GM12864 (cell line): ENCODE results near the gene NFKBIE.

Source experiments
- DNase-seq: peaks from one replicate; pipeline ENCODE4 v3.0.0-alpha.2; 2011; ENCODE audit warnings: low read depth
- H3K4me3 ChIP-seq: 2 replicates; pipeline ENCODE4 v1.5.1; 2011; ENCODE audit warnings: mild to moderate bottlenecking, low read depth, low read length, control low read depth
- TF ChIP-seq, protein P1 (sequence below): IDR thresholded peaks from 2 replicates; pipeline ENCODE4 v1.5.1; 2011; ENCODE audit warnings: low read depth, mild to moderate bottlenecking, moderate library complexity, low read length, control low read depth, inconsistent platforms; ENCODE audit errors: missing control alignments

NFKBIE gene

GRCh38 chr6:44228433-44228832 is 36.9 kb downstream of the NFKBIE start:
- H3K4me3 ChIP-seq: no peak overlapping the region
- no peak for DNase-seq
- TF ChIP-seq, protein P1, sequence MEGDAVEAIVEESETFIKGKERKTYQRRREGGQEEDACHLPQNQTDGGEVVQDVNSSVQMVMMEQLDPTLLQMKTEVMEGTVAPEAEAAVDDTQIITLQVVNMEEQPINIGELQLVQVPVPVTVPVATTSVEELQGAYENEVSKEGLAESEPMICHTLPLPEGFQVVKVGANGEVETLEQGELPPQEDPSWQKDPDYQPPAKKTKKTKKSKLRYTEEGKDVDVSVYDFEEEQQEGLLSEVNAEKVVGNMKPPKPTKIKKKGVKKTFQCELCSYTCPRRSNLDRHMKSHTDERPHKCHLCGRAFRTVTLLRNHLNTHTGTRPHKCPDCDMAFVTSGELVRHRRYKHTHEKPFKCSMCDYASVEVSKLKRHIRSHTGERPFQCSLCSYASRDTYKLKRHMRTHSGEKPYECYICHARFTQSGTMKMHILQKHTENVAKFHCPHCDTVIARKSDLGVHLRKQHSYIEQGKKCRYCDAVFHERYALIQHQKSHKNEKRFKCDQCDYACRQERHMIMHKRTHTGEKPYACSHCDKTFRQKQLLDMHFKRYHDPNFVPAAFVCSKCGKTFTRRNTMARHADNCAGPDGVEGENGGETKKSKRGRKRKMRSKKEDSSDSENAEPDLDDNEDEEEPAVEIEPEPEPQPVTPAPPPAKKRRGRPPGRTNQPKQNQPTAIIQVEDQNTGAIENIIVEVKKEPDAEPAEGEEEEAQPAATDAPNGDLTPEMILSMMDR: no peak

GRCh38 chr6:44228031-44228430 is 37.3 kb downstream of the NFKBIE start:
- H3K4me3 ChIP-seq: no peak overlapping the region
- TF ChIP-seq, protein P1: no peak
- DNase-seq: no peak

DNA sequence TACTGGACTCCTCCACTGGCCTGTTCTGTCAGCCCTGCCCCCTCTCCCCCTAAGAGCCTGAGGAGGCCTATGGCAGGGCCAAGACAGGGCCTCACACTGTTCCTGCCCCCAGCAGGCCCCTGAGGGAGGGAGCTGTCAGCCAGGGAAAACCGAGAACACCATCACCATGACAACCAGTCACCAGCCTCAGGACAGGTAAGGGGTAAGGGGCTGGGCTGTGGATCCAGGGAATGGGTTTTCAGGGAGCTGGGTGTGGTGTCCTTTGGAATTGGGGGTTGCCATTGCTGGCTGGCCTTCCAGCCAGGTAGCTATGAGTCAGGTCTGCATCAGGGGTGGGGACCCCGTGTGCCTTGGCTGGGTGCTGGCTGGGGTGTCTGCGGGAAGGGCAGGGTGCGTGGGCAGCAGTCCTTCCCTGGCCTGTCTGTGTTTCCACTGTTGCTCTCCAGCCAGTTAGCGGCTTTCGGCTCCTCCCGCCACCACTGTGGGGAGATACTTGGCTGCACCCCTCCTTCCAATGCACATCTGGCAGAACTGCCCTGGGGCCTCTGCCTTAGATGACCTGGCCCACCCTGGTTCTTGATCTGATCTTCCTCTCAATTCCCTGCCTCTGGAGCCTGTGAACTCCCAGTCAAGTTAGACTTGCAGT is 38.1 kb downstream of the NFKBIE start:
- no peak overlapping the region for H3K4me3 ChIP-seq
- DNase-seq: no peak
- TF ChIP-seq, protein P1: no peak

DNA sequence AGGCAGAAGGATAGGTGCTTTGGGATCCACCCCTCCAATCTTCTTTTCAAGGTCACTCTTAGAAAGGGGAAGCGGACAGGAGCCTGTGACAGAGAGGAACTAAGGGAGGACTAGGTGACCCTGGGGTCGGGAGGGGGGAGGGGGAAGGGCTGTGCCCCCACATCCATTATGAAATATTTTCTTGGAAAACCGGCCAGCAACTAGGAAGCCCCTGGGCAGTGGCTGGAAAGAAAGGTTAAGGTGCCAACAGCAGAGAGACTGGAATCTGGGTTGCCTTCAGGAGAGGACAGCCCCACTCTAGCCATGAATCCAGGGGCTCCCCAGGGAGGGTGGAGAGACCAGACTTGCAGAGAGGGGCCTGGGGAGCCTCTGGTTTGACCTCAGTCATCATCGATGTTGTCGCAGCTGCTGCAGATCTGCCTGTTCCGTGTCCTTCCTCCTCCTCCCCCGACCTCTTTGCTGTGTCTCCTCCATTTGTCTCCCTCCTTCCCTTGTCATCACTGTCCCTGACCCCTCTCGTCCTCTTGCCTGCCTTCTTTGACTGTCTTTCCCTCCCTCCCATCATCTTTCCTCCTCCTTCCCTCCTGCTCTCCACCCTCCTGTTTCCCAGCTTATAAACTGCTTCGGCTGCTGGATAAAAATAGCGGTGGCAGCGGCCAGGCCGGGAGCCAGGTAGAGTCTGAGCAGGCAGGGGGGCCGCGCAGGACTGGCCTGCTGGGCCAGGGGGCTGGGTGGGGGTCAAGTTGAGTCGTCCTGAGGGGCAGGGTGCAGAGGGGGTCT is 38.8 kb downstream of the NFKBIE start:
- DNase-seq: no peak
- no peak overlapping the region for H3K4me3 ChIP-seq
- TF ChIP-seq, protein P1: no peak

DNA sequence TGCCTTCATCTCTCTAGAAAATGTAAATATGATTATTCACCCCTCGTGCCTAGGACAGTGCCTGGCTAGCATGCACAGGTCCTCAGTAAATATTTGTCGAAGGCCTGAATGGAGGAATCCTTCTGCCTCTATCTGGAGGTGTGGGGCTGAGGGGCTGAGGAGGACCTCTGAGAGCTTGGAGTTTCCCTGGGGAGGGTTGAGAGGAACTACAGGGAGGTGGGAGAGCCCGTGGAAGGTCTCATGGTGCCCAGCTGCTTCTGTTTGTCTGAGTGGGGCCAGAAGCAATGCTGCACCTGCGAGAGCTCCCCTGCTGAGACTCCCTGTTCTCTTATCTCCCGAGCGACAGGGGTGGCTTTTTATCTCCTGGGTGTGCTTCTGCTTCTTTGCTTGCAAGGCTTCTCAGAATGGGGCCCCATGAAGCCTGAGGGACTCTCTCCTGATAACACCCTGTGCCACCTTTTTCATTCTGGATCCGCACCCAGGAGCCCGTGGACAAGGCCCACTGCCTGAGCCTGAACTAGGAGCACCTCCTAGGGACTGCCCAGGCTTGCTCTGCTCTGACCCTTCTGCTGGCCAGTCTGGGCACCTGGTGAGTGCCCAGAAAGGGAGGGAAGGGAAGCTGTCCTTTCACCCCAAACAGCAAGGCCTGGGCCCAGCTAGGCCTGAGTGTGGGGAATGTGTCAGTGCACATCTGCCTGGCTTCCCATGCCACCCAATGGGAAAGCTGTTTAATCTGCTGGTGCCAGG is 39.6 kb downstream of the NFKBIE start:
- TF ChIP-seq, protein P1: no peak
- no peak overlapping the region for H3K4me3 ChIP-seq
- DNase-seq: no peak

GRCh38 chr6:44224965-44225305 is 40.4 kb downstream of the NFKBIE start:
- TF ChIP-seq, protein P1: no peak
- no peak for DNase-seq
- peak overlapping the region; percentile 78 for H3K4me3 ChIP-seq
